ENCODE results near the gene IRGC.

The IRGC gene

GRCh38 chr19:43667876-43668405 is 47.9 kb upstream of the IRGC start (continued):
- TF ChIP-seq PRDM10 (tag by site-specific recombination; IDR thresholded peaks at IDR 0.05) (peak; percentile 81), ZNF501 (tag by site-specific recombination; IDR thresholded peaks at IDR 0.05) (peak; percentile 79), ZNF366 (tag by site-specific recombination; conservative IDR thresholded peaks at IDR 0.05) (peak; percentile 69; the same call in 1 of the 2 replicates), ZNF169 (tag by site-specific recombination; IDR thresholded peaks at IDR 0.05) (peak; percentile 58; the same call in 1 of the 2 replicates), ZFP3 (tag by site-specific recombination; IDR thresholded peaks at IDR 0.05; ENCODE audit: low read depth) (no peak), REPIN1 (tag by site-specific recombination; IDR thresholded peaks at IDR 0.05; ENCODE audit: low read depth) (0 out of 2 replicates have a peak, but pooled peaks have one; percentile 27), MEIS1 (CRISPR knock-in tag; IDR thresholded peaks at IDR 0.05; ENCODE audit: borderline replicate concordance) (no peak), GLIS1 (tag by site-specific recombination; IDR thresholded peaks at IDR 0.05) (peak; percentile 72; the same call in 1 of the 2 replicates), MYNN (tag by site-specific recombination; IDR thresholded peaks at IDR 0.05; ENCODE audit: borderline replicate concordance) (no peak), ZNF639 (tag by site-specific recombination; IDR thresholded peaks at IDR 0.05) (no peak), ZNF792 (tag by site-specific recombination; IDR thresholded peaks at IDR 0.05) (0 out of 2 replicates have a peak, but pooled peaks have one; percentile 42), SCRT2 (tag by site-specific recombination; IDR thresholded peaks at IDR 0.05) (no peak), ZNF362 (tag by site-specific recombination; IDR thresholded peaks at IDR 0.05) (no peak), BCL6B (tag by site-specific recombination; IDR thresholded peaks at IDR 0.05) (no peak), ZBTB49 (tag by site-specific recombination; IDR thresholded peaks at IDR 0.05; ENCODE audit: low read depth) (no peak), ZNF133 (tag by site-specific recombination; IDR thresholded peaks at IDR 0.05) (0 out of 2 replicates have a peak, but pooled peaks have one; percentile 42), ZNF473 (tag by site-specific recombination; IDR thresholded peaks at IDR 0.05) (no peak), ZNF311 (tag by site-specific recombination; IDR thresholded peaks at IDR 0.05; ENCODE audit: borderline replicate concordance) (no peak), YY1 (tag by site-specific recombination; IDR thresholded peaks at IDR 0.05) (no peak), ZNF701 (tag by site-specific recombination; IDR thresholded peaks at IDR 0.05) (0 out of 2 replicates have a peak, but pooled peaks have one; percentile 59), OSR2 (tag by site-specific recombination; IDR thresholded peaks at IDR 0.05) (no peak), ZNF248 (tag by site-specific recombination; IDR thresholded peaks at IDR 0.05) (no peak), PRDM4 (tag by site-specific recombination; IDR thresholded peaks at IDR 0.05) (peak; percentile 51; the same call in 1 of the 2 replicates), ZNF513 (tag by site-specific recombination; IDR thresholded peaks at IDR 0.05) (no peak), WT1 (tag by site-specific recombination; IDR thresholded peaks at IDR 0.05) (peak; percentile 56)
